ENCODE data around the gene ACVR1. TPM values are rescaled to one million over a fixed set of nuclear protein-coding genes. Genes with fewer than 3 reads are reported as not detected.

The ACVR1 gene
- total RNA-seq, 2 donors from 2014 or later, result 22.7 to 27.5 TPM

DNA sequence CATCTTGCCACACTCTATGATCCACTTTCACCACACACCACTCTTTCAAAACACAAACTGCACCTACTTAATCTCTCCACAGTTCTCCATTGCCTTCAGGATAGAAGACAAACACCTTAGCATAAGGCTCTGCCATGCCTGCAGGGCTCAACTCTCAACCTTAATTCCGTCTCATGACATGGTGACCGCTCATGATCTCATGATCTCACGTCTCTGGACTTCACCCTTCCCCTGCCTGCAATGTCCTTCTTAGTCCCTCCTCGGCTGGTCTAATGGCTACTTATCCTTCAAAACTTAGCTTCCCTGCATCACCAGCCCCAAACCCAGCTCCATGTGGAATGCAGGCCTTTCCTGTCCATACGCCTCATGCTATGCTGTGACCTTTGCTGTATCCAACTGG, 85.3 kb downstream of the ACVR1 start:
- no peak for ATAC-seq (replicated peaks)
- H3K27me3 Mint-ChIP-seq, result no peaks in the 10 kb centered on the region
- peaks cover 34% of the 10 kb centered on the region for H3K36me3 Mint-ChIP-seq (ENCODE audit: low read depth)
- no peak overlapping the region for H3K4me3 Mint-ChIP-seq
- no peaks in the 10 kb centered on the region for H3K4me1 Mint-ChIP-seq
- no peak overlapping the region for H3K27ac Mint-ChIP-seq
- no peaks in the 10 kb centered on the region for H3K9me3 Mint-ChIP-seq

DNA sequence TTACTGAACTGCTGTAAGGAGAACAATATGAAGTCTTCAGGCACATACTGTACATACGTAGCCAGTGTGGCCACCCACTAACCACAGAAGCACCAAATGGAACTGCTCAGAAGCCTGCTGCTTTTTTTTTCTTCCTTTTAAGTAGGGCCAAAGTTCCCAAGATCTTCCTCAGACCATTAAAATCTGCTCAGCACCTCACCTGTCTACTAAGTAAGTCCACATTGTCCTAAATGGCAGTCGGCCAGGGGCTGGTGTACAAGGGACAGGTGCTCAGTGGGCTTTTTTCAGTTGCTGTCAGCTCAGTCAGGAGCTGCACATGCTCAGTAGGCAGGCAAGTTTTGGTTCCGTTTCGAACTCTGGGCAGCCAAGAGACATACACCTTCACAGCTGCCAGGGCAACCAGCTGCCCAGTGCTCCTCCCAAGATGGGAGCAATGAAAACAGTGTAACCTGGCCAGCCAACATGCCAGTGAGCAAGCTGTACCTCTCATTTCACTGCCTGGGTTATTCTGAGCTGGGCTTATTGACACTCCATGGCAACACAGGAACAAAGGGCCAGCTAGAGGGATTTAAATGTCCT, 86.1 kb downstream of the ACVR1 start:
- H3K27me3 Mint-ChIP-seq, result no peaks in the 10 kb centered on the region
- H3K9me3 Mint-ChIP-seq, result no peaks in the 10 kb centered on the region
- no peak overlapping the region for H3K4me3 Mint-ChIP-seq
- H3K27ac Mint-ChIP-seq, result no peak overlapping the region
- H3K36me3 Mint-ChIP-seq (ENCODE audit: low read depth), result peaks cover 32% of the 10 kb centered on the region
- ATAC-seq (replicated peaks), result peak; percentile 44
- no peaks in the 10 kb centered on the region for H3K4me1 Mint-ChIP-seq

DNA sequence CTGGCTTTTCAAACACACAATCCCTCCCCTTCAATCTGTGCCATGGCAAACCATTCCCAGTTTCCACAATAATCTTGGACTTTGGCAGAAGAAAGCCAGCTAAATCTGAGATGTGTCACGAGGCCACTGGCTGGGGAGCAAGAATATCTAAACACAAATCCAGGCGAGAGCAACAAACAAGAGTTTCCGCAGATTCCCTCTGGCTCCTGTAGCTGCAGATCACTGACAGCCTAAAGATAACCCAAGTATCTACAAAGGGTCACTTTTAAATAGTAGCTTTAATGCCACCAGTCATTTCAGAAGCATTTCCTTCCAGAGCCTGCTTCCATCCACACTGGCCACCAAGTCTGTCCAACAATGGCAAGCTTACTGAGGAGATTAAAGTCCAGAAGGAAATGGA, 86.9 kb downstream of the ACVR1 start:
- H3K27me3 Mint-ChIP-seq, result no peaks in the 10 kb centered on the region
- no peak for ATAC-seq (replicated peaks)
- peak overlapping the region; percentile 8 for H3K27ac Mint-ChIP-seq
- H3K36me3 Mint-ChIP-seq (ENCODE audit: low read depth), result peaks cover 28% of the 10 kb centered on the region
- no peaks in the 10 kb centered on the region for H3K9me3 Mint-ChIP-seq
- H3K4me1 Mint-ChIP-seq, result peaks cover 5% of the 10 kb centered on the region
- H3K4me3 Mint-ChIP-seq, result no peak overlapping the region

DNA sequence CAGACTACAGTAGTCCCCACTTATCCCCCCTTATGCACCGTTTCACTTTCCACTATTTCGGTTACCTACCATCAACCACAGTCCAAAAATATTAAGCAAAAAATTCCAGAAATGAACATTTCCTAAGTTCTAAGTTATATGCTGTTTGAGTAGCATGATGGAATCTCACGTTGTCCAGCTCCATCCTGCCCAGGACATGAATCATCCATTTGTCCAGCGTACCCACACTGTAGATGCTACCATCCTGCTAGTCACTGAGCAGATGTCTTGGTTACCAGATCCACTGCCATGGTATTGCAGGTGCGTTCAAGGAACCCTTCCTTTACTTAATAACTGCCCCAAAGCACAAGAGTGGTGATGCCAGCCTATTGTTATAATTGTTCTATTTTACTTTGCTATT, 87.9 kb downstream of the ACVR1 start:
- no peak for ATAC-seq (replicated peaks)
- Mint-ChIP-seq H3K36me3 (ENCODE audit: low read depth) (peaks cover 17% of the 10 kb centered on the region), H3K4me1 (peaks cover 10% of the 10 kb centered on the region), H3K27me3 (no peaks in the 10 kb centered on the region), H3K9me3 (no peaks in the 10 kb centered on the region), H3K4me3 (no peak overlapping the region), H3K27ac (peak overlapping the region; percentile 58)

DNA sequence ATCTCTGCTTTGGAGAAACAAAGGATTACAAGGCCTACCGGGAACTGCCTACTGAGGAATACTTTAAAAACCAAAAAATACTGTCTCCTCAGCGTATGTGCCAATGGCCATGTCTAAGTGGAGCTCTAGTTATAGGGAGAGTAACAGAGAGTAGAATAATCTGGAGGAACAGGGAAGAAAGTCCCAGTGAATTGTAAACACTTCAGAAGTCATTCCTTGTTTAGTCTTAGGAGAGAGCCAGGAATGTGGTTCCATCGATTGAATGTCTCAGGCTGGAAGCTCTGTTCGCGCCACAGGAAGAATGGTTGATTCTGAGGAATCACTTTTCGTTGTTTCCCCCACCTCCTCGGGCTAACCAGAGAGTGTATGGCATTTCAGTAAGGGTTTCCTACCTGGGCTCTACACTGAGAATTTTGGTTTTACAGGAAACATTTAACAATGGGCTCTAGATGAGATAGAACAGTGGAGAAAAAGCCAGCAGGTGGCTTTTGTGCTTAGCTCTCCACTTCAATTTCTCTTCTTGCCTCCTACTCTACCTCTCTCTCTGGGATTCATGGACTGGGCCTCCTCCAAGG, 88.7 kb downstream of the ACVR1 start:
- Mint-ChIP-seq H3K4me1 (peaks cover 15% of the 10 kb centered on the region), H3K36me3 (ENCODE audit: low read depth) (peaks cover 15% of the 10 kb centered on the region), H3K27me3 (no peaks in the 10 kb centered on the region), H3K9me3 (no peaks in the 10 kb centered on the region), H3K27ac (peak overlapping the region; percentile 58), H3K4me3 (no peak overlapping the region)
- ATAC-seq (replicated peaks), result no peak

DNA sequence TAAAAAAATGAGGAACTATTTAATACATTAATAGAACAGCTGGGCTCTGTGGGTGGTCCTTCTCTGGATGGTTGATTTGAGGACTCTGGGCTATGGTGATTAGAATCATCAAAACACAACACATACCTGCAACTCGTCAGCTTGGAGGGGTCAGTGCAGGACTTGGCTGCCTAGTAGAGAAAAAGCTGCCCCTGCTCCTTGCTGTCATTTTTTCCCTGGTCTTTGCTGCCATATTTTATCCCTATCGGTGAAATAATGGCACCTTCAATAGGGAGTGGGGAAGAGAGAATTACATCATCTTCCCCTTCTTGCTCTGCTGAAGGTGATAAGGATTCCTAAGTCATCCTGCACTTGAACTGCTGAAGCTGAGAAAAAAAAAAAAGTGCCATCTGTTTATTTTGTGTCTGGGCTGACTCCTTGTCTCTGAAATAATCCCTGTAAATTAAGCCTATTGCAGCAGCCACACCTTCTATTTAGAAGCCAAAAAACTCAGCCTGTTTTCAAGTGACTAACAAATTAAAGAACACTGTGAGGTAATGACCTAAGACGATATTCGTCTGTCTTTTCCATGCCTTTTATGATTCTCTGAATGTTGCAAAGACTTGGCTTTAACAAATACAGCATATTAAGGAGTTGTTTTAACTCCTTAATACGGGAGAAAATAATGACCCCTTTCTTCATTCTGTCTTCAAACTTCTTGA, 89.3 kb downstream of the ACVR1 start:
- Mint-ChIP-seq H3K4me3 (no peak overlapping the region), H3K27ac (no peak overlapping the region), H3K36me3 (ENCODE audit: low read depth) (peaks cover 22% of the 10 kb centered on the region), H3K27me3 (no peaks in the 10 kb centered on the region), H3K4me1 (peaks cover 21% of the 10 kb centered on the region), H3K9me3 (no peaks in the 10 kb centered on the region)
- ATAC-seq (replicated peaks), result no peak

DNA sequence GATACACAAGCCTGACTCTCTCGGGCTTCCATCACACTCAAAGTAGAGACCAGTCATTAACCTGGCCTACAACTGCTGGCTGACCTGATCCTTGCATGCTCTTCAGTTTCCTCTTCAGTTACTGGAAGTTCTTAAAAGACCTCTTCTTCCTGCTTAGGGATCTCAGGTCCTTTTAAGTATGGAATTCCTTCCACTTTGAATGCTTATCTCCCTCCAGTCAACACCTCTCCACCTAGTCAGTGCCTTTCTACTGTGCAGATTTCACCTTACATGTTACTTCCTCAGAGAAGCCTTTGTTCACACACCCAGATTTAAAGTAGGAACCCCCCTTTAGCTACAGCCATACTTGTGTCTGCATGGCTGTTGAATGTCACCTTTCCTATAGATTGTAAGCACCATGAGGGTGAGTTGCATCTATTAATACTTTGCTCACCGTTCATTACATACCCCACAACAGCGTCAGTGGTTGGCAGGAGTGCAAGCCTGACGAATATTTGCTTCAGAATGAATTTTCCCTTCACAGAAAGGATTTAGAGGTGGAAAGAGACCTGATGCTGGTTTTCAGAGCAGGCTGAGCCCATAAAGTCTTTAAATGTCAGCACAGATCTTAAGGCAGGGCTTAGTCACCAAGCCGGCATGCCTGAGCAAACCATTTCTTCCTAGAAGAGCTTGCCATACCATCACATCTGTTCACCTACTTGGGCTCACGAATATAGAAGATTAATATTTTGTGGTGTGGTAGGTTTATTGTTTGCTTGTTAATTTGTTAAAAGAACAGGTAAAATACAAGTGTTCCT, 90.1 kb downstream of the ACVR1 start:
- no peak overlapping the region for H3K27ac Mint-ChIP-seq
- peaks cover 25% of the 10 kb centered on the region for H3K36me3 Mint-ChIP-seq (ENCODE audit: low read depth)
- no peak for ATAC-seq (replicated peaks)
- H3K9me3 Mint-ChIP-seq, result no peaks in the 10 kb centered on the region
- no peaks in the 10 kb centered on the region for H3K27me3 Mint-ChIP-seq
- H3K4me1 Mint-ChIP-seq, result peaks cover 28% of the 10 kb centered on the region
- no peak overlapping the region for H3K4me3 Mint-ChIP-seq

DNA sequence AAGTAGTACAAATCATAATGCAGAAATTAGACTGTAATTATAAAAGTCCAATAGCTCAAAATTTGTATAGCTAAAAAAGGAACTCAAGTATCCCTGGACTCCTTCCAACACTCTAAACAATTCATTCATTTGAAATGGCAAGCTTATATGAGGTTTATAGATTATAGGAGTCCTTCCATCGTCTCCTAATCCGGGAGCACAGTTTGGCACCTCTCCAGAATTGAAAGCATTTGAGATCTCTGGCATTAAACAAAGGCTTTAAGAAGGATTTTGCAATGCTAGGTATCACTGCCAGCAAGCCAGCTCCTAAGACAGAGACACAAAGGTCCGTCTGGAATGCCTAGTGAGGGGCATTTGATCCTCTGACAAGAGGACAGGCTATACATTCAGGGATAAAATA, 90.9 kb downstream of the ACVR1 start:
- no peaks in the 10 kb centered on the region for H3K27me3 Mint-ChIP-seq
- H3K27ac Mint-ChIP-seq, result no peak overlapping the region
- no peaks in the 10 kb centered on the region for H3K9me3 Mint-ChIP-seq
- no peak overlapping the region for H3K4me3 Mint-ChIP-seq
- ATAC-seq (replicated peaks), result no peak
- H3K4me1 Mint-ChIP-seq, result peaks cover 28% of the 10 kb centered on the region
- peaks cover 32% of the 10 kb centered on the region for H3K36me3 Mint-ChIP-seq (ENCODE audit: low read depth)

DNA sequence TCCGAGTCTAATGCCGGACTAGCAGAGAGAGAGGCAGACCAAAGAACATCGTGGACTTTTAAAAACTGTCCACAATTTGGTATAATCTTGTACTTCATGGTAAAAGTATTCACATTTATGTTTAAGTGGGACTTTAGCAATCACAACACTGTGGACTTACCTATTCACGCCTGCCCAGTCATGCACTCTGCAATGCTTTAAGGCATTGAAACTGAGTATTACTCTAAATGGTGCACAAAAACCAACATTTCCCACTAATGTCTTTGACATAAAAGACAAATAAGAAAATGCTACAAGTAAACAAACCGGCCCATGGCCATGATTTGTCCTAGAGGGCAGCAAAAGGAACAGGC, 91.3 kb downstream of the ACVR1 start:
- no peaks in the 10 kb centered on the region for H3K27me3 Mint-ChIP-seq
- H3K27ac Mint-ChIP-seq, result peak overlapping the region; percentile 3
- no peaks in the 10 kb centered on the region for H3K9me3 Mint-ChIP-seq
- H3K4me3 Mint-ChIP-seq, result peak overlapping the region; percentile 8
- peaks cover 28% of the 10 kb centered on the region for H3K4me1 Mint-ChIP-seq
- no peak for ATAC-seq (replicated peaks)
- H3K36me3 Mint-ChIP-seq (ENCODE audit: low read depth), result peaks cover 36% of the 10 kb centered on the region

DNA sequence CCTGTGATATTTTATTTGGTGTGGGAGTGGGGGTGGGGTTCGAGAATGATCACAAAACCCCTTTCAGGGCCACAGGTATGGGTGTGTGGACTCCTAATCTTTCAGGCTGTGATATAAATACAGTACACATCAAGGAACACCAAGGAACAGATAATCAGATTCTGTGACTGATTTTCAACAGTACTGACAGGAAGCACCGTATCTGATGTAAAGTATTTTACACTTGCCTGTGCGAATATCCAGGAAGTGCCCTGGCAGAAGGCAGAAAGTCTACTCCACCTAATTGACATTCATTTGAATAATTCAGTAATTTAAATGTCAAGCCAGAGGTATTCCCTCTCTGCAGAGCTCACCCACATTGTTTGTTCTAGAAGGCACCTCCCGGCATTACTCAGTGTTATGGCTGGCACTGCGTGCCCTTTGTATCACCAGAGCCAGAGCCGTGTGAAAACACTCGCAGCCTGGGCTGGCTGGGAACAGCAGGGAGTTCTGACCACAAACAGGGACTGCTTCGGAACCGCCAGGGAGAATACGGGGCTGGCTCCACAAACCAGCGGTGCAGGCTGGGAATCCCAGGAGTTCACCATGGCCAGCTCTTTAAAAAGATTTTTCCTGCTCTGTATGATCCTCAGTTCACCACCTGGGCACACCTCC, 91.8 kb downstream of the ACVR1 start:
- ATAC-seq (replicated peaks), result peak; percentile 58
- peak overlapping the region; percentile 3 for H3K27ac Mint-ChIP-seq
- H3K27me3 Mint-ChIP-seq, result no peaks in the 10 kb centered on the region
- H3K4me3 Mint-ChIP-seq, result peak overlapping the region; percentile 8
- H3K9me3 Mint-ChIP-seq, result no peaks in the 10 kb centered on the region
- peaks cover 28% of the 10 kb centered on the region for H3K4me1 Mint-ChIP-seq
- peaks cover 41% of the 10 kb centered on the region for H3K36me3 Mint-ChIP-seq (ENCODE audit: low read depth)

DNA sequence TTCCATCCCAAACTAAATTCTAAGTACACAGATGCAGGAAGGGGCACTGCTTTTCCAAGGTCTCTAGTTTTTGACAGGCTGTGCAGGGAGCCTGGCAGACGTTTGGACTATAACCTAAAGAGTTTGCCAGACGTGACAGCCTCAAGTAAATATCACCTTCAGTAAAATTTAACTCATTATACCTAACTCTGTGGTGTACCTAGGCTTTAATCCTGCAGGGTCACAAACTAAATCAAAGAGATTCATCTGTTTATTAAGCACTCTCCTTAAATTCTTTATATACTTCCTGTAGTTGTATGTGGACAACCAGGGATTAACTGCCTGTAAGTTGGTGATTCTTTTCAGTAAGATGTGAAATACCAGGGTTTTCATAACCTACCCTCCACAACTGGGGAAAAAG, 92.9 kb downstream of the ACVR1 start:
- H3K4me3 Mint-ChIP-seq, result no peak overlapping the region
- no peaks in the 10 kb centered on the region for H3K27me3 Mint-ChIP-seq
- no peak for ATAC-seq (replicated peaks)
- H3K9me3 Mint-ChIP-seq, result no peaks in the 10 kb centered on the region
- H3K4me1 Mint-ChIP-seq, result peaks cover 28% of the 10 kb centered on the region
- no peak overlapping the region for H3K27ac Mint-ChIP-seq
- peaks cover 50% of the 10 kb centered on the region for H3K36me3 Mint-ChIP-seq (ENCODE audit: low read depth)

DNA sequence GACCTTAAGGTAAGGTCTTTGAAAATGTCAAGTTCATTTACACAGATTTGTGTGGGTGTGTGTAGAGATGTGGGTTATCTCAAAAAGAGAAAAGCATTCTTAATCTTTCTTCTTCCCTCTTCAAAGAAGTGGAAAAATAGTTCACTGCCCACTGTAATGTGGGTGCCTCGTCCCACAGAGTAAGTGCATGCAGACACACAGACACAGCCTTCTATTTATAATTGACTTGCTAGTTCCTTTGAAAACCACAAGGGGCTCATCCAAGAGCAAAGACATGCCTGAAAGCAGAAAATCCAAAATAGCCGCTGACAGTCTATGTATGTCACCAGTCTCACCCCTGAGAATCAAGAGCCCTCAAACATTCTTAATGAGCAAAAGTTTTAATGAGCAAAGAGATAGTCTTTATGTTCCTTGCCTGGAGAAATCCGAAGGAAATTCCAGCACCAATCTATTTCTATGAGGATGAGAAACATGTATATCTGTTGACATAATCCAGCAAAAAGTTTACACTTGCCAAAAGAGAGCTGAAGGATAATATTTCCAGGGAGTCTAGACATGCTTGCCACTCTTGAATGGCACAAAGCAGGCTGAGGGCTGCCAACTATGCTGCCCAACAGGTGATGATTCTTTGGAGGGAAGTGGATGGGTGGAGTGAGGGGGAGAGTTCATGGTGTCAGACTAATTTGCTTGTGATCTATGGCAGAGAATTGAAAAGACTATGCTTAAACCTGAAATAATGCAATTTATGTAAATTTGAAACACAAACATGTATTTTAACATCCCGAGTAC, 93.9 kb downstream of the ACVR1 start:
- peak overlapping the region; percentile 73 for H3K27ac Mint-ChIP-seq
- H3K4me1 Mint-ChIP-seq, result peaks cover 28% of the 10 kb centered on the region
- no peaks in the 10 kb centered on the region for H3K27me3 Mint-ChIP-seq
- H3K9me3 Mint-ChIP-seq, result no peaks in the 10 kb centered on the region
- H3K36me3 Mint-ChIP-seq (ENCODE audit: low read depth), result peaks cover 59% of the 10 kb centered on the region
- peak; percentile 76 for ATAC-seq (replicated peaks)
- H3K4me3 Mint-ChIP-seq, result peak overlapping the region; percentile 48

DNA sequence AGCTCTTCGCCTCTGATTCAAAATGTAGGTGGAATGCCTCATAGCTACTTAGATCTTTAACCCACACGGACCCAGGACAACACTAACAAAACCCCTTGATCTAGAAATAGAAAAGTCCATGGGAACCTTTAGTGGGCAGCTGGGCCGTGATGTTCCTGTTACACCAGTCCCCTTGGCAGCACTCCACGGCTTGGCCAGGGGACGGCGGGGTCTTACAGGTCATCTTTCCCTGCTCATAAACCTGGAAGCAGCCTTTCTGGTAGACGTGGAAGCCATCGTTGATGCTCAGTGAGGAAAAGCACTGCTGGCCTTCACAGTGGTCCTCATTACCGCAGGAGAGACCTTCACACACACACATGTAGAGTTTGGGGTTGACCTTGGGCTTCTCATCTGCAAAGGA, 95.9 kb downstream of the ACVR1 start:
- peaks cover 68% of the 10 kb centered on the region for H3K36me3 Mint-ChIP-seq (ENCODE audit: low read depth)
- no peaks in the 10 kb centered on the region for H3K27me3 Mint-ChIP-seq
- H3K4me3 Mint-ChIP-seq, result no peak overlapping the region
- H3K9me3 Mint-ChIP-seq, result no peaks in the 10 kb centered on the region
- peaks cover 28% of the 10 kb centered on the region for H3K4me1 Mint-ChIP-seq
- H3K27ac Mint-ChIP-seq, result peak overlapping the region; percentile 71
- ATAC-seq (replicated peaks), result no peak

DNA sequence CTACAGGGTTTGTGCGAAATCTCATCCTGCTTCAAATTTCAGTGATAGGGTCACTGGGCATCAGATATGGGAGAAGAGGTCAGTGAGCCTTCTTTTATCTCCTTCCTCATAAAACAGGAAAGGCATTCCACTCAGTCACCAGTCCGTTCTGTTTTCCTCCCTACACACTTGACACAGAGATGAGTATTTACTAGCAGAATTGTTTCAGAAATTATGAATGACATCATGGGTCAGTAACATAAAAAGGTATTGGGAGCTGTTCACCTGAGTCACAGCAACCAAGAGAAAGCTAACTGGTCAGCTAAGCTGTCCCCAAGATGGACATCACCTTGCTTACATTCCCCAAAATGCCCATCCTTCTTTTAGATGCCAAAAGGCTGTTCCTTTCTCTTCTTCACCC, 96.3 kb downstream of the ACVR1 start:
- Mint-ChIP-seq H3K27ac (no peak overlapping the region), H3K4me1 (peaks cover 28% of the 10 kb centered on the region), H3K9me3 (no peaks in the 10 kb centered on the region), H3K4me3 (no peak overlapping the region), H3K27me3 (no peaks in the 10 kb centered on the region), H3K36me3 (ENCODE audit: low read depth) (peaks cover 72% of the 10 kb centered on the region)
- no peak for ATAC-seq (replicated peaks)

Measured in activated T-helper 17 cell treated with anti-CD3 and anti-CD28 coated beads, Interleukin-2, amount 50 U/mL, for 72 hours (primary cell).